Type B pancreatic cell (in vitro differentiated cells): Measurements from ENCODE around the gene PDGFB. TPM values are rescaled to one million over a fixed set of nuclear protein-coding genes. Genes with fewer than 3 reads are reported as not detected.
A peak's percentile ranks its signal among the peaks of the same experiment; 100 is the strongest.

Source experiments
- DNase-seq: peaks from one replicate; pipeline ENCODE4 v3.0.0; 2021; ENCODE audit warnings: mixed read lengths; ENCODE audit not compliant: unreplicated experiment; ENCODE audit errors: extremely low spot score
- H3K27ac Mint-ChIP-seq: 2 replicates; pipeline ENCODE4 v1.8.0; 2021; ENCODE audit warnings: mild to moderate bottlenecking, mixed read lengths
- H3K27me3 Mint-ChIP-seq: 2 replicates; pipeline ENCODE4 v1.8.0; 2021; ENCODE audit warnings: mixed read lengths
- H3K36me3 Mint-ChIP-seq: 2 replicates; pipeline ENCODE4 v1.8.0; 2021; ENCODE audit warnings: mixed read lengths
- H3K4me1 Mint-ChIP-seq: one replicate; pipeline ENCODE4 v1.8.0; 2021; ENCODE audit warnings: mixed read lengths; ENCODE audit not compliant: unreplicated experiment
- H3K4me3 Mint-ChIP-seq: 2 replicates; pipeline ENCODE4 v1.8.0; 2021; ENCODE audit warnings: mild to moderate bottlenecking, mixed read lengths
- H3K9me3 Mint-ChIP-seq: 2 replicates; pipeline ENCODE4 v1.8.0; 2021; ENCODE audit warnings: mixed read lengths
- CTCF ChIP-seq: fragments of 200-600 bp; sonication (generic); conservative IDR thresholded peaks from 2 replicates; pipeline ENCODE4 v1.5.0; 2021; ENCODE audit warnings: antibody characterized with exemption, mild to moderate bottlenecking
- total RNA-seq: library from RNA; stranded (reverse); gene quantifications from 2 replicates; pipeline ENCODE4 v1.2.1, GENCODE V29; 2021; ENCODE audit warnings: low replicate concordance

Gene PDGFB
- total RNA-seq, 1 donor from 2014 or later = 2.9 TPM

GRCh38 chr22:39214383-39215069 lies 30.3 kb downstream of the PDGFB start:
- H3K27me3 Mint-ChIP-seq = no peaks in the 10 kb centered on the region
- DNase-seq = peak; percentile 31
- H3K4me1 Mint-ChIP-seq = peaks cover 18% of the 10 kb centered on the region
- TF ChIP-seq CTCF = no peak
- H3K27ac Mint-ChIP-seq = peak overlapping the region; percentile 92
- H3K4me3 Mint-ChIP-seq = peak overlapping the region; percentile 50
- H3K9me3 Mint-ChIP-seq = peaks cover 9% of the 10 kb centered on the region
- no peaks in the 10 kb centered on the region for H3K36me3 Mint-ChIP-seq

- Mint-ChIP-seq H3K4me1 (peaks cover 18% of the 10 kb centered on the region), H3K36me3 (no peaks in the 10 kb centered on the region), H3K27ac (peak overlapping the region; percentile 92), H3K27me3 (no peaks in the 10 kb centered on the region), H3K4me3 (peak overlapping the region; percentile 39), H3K9me3 (peaks cover 5% of the 10 kb centered on the region)
- no peak for TF ChIP-seq CTCF
- DNase-seq = no peak
Observed at GRCh38 chr22:39214006-39214382, 30.8 kb downstream of the PDGFB start.

GRCh38 chr22:39212721-39213376 lies 31.9 kb downstream of the PDGFB start:
- peak overlapping the region; percentile 90 for H3K27ac Mint-ChIP-seq

GRCh38 chr22:39209756-39210155 lies 35.0 kb downstream of the PDGFB start:
- H3K27ac Mint-ChIP-seq = no peak overlapping the region
- no peaks in the 10 kb centered on the region for H3K36me3 Mint-ChIP-seq
- no peak for DNase-seq
- TF ChIP-seq CTCF = no peak
- H3K27me3 Mint-ChIP-seq = no peaks in the 10 kb centered on the region
- H3K4me3 Mint-ChIP-seq = no peak overlapping the region
- no peaks in the 10 kb centered on the region for H3K9me3 Mint-ChIP-seq
- peaks cover 23% of the 10 kb centered on the region for H3K4me1 Mint-ChIP-seq

More at GRCh38 chr22:39212721-39213376, 31.9 kb downstream of the PDGFB start:
- H3K36me3 Mint-ChIP-seq = no peaks in the 10 kb centered on the region
- no peak for DNase-seq
- no peaks in the 10 kb centered on the region for H3K27me3 Mint-ChIP-seq
- peak; percentile 36 for TF ChIP-seq CTCF
- H3K9me3 Mint-ChIP-seq = peaks cover 2% of the 10 kb centered on the region
- H3K4me3 Mint-ChIP-seq = peak overlapping the region; percentile 14
- H3K4me1 Mint-ChIP-seq = peaks cover 18% of the 10 kb centered on the region

- H3K4me3 Mint-ChIP-seq = no peak overlapping the region
- no peak overlapping the region for H3K27ac Mint-ChIP-seq
- no peak for TF ChIP-seq CTCF
- no peaks in the 10 kb centered on the region for H3K27me3 Mint-ChIP-seq
- H3K9me3 Mint-ChIP-seq = no peaks in the 10 kb centered on the region
- H3K4me1 Mint-ChIP-seq = peaks cover 13% of the 10 kb centered on the region
- no peak for DNase-seq
- no peaks in the 10 kb centered on the region for H3K36me3 Mint-ChIP-seq
Observed at GRCh38 chr22:39208013-39208680, 36.6 kb downstream of the PDGFB start.
